Measurements from ENCODE around the gene RRP9. TPM values are rescaled to one million over a fixed set of nuclear protein-coding genes. Genes with fewer than 3 reads are reported as not detected.
"Not testable (repeated sequence)": the region's sequence is repeated elsewhere in the genome, so short reads cannot be mapped to it uniquely, and the experiment has no call there.

The RRP9 gene
- polyA plus RNA-seq, 1 experiment, result 10.8 TPM

GRCh38 chr3:51916418-51916817 is 25.3 kb downstream of the RRP9 start:
- Histone ChIP-seq H3K27ac (ENCODE audit: low read depth, low read length) (no peak overlapping the region), H3K9me3 (ENCODE audit: control insufficient read depth, insufficient read depth, low read length) (no peaks in the 10 kb centered on the region), H3K27me3 (ENCODE audit: control insufficient read depth, insufficient read depth, low read length) (no peaks in the 10 kb centered on the region), H3K4me3 (ENCODE audit: low read depth, low read length) (no peak overlapping the region)
- ChIA-PET POLR2A (no interaction called here), CTCF (no interaction called here)
- no peak for DNase-seq (ENCODE audit: low read depth, low spot score)
- TF ChIP-seq CTCF (IDR thresholded peaks at IDR 0.05; ENCODE audit: low read depth, low read length), result no peak

GRCh38 chr3:51908026-51908425 is 33.7 kb downstream of the RRP9 start:
- Histone ChIP-seq H3K4me3 (ENCODE audit: low read depth, low read length) (no peak overlapping the region), H3K27ac (ENCODE audit: low read depth, low read length) (no peak overlapping the region), H3K9me3 (ENCODE audit: control insufficient read depth, insufficient read depth, low read length) (peaks cover 3% of the 10 kb centered on the region; the same call in 1 of the 2 replicates), H3K27me3 (ENCODE audit: control insufficient read depth, insufficient read depth, low read length) (no peaks in the 10 kb centered on the region)
- TF ChIP-seq CTCF (IDR thresholded peaks at IDR 0.05; ENCODE audit: low read depth, low read length), result no peak
- no peak for DNase-seq (ENCODE audit: low read depth, low spot score)
- ChIA-PET POLR2A (no interaction called here), CTCF (no interaction called here)

- ChIA-PET CTCF (no interaction called here), POLR2A (no interaction called here)
- no peak for TF ChIP-seq CTCF (IDR thresholded peaks at IDR 0.05; ENCODE audit: low read depth, low read length)
- no peak for DNase-seq (ENCODE audit: low read depth, low spot score)
- H3K27ac ChIP-seq (ENCODE audit: low read depth, low read length), result no peak overlapping the region
- H3K9me3 ChIP-seq (ENCODE audit: control insufficient read depth, insufficient read depth, low read length), result peaks cover 3% of the 10 kb centered on the region; the same call in 1 of the 2 replicates
- H3K27me3 ChIP-seq (ENCODE audit: control insufficient read depth, insufficient read depth, low read length), result no peaks in the 10 kb centered on the region
- no peak overlapping the region for H3K4me3 ChIP-seq (ENCODE audit: low read depth, low read length)
These were observed 37.5 kb downstream of the RRP9 start for GRCh38 chr3:51904034-51904823.

GRCh38 chr3:51902361-51902760 is 39.3 kb downstream of the RRP9 start:
- POLR2A ChIA-PET; DNase-seq (ENCODE audit: low read depth, low spot score); H3K27ac ChIP-seq (ENCODE audit: low read depth, low read length); H3K27me3 ChIP-seq (ENCODE audit: control insufficient read depth, insufficient read depth, low read length); H3K9me3 ChIP-seq (ENCODE audit: control insufficient read depth, insufficient read depth, low read length); H3K4me3 ChIP-seq (ENCODE audit: low read depth, low read length); CTCF ChIA-PET: not testable (repeated sequence)

- POLR2A ChIA-PET; H3K27me3 ChIP-seq (ENCODE audit: control insufficient read depth, insufficient read depth, low read length); H3K4me3 ChIP-seq (ENCODE audit: low read depth, low read length); H3K27ac ChIP-seq (ENCODE audit: low read depth, low read length); H3K9me3 ChIP-seq (ENCODE audit: control insufficient read depth, insufficient read depth, low read length); DNase-seq (ENCODE audit: low read depth, low spot score); CTCF ChIA-PET: not testable (repeated sequence)
These were observed 41.7 kb downstream of the RRP9 start for GRCh38 chr3:51900043-51900442.

GRCh38 chr3:51897391-51897790 is 44.3 kb downstream of the RRP9 start:
- ChIA-PET POLR2A (no interaction called here), CTCF (no interaction called here)
- H3K9me3 ChIP-seq (ENCODE audit: control insufficient read depth, insufficient read depth, low read length), result no peaks in the 10 kb centered on the region
- TF ChIP-seq CTCF (IDR thresholded peaks at IDR 0.05; ENCODE audit: low read depth, low read length), result no peak
- DNase-seq (ENCODE audit: low read depth, low spot score), result no peak
- H3K27me3 ChIP-seq (ENCODE audit: control insufficient read depth, insufficient read depth, low read length), result peaks cover 6% of the 10 kb centered on the region
- H3K4me3 ChIP-seq (ENCODE audit: low read depth, low read length), result no peak overlapping the region
- no peak overlapping the region for H3K27ac ChIP-seq (ENCODE audit: low read depth, low read length)
